GM18870 (cell line): Measurements from ENCODE around the gene RBP7.

Source experiments
- ATAC-seq: cut with Tn5 transposase; IDR thresholded peaks from one replicate; pipeline ENCODE4 v1.9.1; 2021; ENCODE audit warnings: moderate library complexity; ENCODE audit not compliant: unreplicated experiment

The RBP7 gene

DNA sequence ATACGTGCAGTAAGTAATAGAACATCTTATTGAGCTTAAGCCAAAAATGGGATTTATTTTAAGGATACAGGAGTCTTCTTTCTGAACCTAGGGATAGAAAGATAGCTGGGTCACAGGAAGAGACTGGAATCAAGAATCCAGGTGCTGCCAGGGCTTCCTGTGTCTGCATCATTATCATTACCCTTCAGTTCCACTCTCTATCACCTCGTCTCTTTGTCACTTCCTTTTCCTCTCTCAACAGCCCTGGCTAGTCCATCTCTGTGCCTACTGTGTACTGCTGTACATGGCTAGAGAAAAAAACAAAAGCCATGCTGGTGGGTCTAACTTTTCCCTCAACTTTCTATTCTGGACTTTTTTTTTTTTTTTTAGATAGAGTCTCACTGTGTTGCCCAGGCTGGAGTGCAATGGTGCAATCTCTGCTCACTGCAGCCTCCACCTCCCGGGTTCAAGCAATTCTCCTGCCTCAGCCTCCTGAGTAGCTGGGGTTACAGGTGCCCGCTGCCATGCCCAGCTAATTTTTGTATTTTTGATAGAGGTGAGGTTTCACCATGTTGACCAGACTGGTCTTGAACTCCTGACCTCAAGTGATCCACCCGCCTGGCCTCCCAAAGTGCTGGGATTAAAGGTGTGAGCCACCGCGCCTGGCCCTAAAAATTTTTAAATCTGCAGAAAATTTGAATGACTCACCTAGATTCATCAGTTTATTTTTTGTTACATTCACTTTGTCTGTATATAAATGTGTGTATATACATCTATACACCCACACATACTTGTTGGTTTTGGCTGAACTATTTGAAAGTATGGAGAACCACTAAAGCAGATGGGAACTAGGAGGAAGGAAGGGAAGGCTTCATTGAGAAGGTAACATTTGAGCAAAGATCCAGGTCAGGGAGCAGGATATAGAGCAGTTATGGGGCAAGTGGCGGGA lies 67.7 kb downstream of the RBP7 start:
- no peak for ATAC-seq

DNA sequence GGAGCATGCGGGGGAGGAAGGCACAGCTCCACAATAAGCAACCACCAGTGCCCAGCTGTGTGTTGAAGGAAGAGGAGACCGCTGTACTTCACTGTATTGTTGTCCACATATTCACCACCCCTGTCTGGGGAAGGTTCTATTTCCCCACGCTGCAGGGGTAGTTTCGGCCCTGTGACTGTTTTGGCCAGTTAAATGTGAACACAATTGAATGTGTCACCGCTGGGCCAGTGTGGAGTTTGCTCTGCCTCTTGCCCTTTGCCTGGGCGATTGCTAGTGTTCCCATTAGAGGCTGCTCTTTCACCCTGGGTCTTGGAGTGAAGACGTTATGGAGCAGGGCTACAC lies 68.3 kb downstream of the RBP7 start:
- ATAC-seq: no peak
